ENCODE results near the gene IRGC.

IRGC gene

GRCh38 chr19:43682824-43683661 is 32.8 kb upstream of the IRGC start:
- Mint-ChIP-seq H3K36me3 (no peaks in the 10 kb centered on the region), H3K27me3 (peaks cover 0 to 10% of the 10 kb centered on the region in 2 donors), H3K4me1 (peaks cover 0 to 8% of the 10 kb centered on the region in 2 donors), H3K9me3 (no peaks in the 10 kb centered on the region), H3K27ac (no peak overlapping the region), H3K4me3 (no peak overlapping the region)
- ATAC-seq (replicated peaks) (no peak), DNase-seq (no peak)

DNA sequence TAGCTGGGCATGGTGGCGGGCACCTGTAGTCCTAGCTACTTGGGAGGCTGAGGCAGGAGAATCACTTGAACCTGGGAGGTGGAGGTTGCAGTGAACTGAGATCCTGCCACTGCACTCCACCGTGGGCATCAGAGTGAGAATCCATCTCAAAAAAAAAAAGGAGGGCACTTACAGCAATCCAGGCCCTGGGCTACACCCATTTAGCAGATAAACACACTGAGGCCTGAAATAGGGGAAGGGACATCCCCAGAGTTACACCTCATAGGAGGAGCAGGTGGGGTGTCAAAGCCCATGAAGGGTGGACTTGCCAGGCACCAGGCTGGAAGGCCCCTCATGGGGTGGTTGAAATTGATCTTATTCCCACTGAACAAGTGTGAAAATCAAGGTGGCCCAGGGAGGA is 32.0 kb upstream of the IRGC start:
- H3K9me3 Mint-ChIP-seq: no peaks in the 10 kb centered on the region
- DNase-seq (no peak), ATAC-seq (replicated peaks) (peak in 1 of 2 donors; percentile 12)
- no peak overlapping the region for H3K4me3 Mint-ChIP-seq
- peaks cover 0 to 10% of the 10 kb centered on the region in 2 donors for H3K27me3 Mint-ChIP-seq
- H3K4me1 Mint-ChIP-seq: peaks cover 0 to 8% of the 10 kb centered on the region in 2 donors
- no peaks in the 10 kb centered on the region for H3K36me3 Mint-ChIP-seq
- no peak overlapping the region for H3K27ac Mint-ChIP-seq

GRCh38 chr19:43684326-43684725 is 31.6 kb upstream of the IRGC start:
- no peaks in the 10 kb centered on the region for H3K9me3 Mint-ChIP-seq
- no peaks in the 10 kb centered on the region for H3K36me3 Mint-ChIP-seq
- peaks cover 0 to 10% of the 10 kb centered on the region in 2 donors for H3K27me3 Mint-ChIP-seq
- DNase-seq: peak; percentile 20
- ATAC-seq (replicated peaks): peak; percentile 61 to 85
- peaks cover 0 to 8% of the 10 kb centered on the region in 2 donors for H3K4me1 Mint-ChIP-seq
- no peak overlapping the region for H3K4me3 Mint-ChIP-seq
- no peak overlapping the region for H3K27ac Mint-ChIP-seq

DNA sequence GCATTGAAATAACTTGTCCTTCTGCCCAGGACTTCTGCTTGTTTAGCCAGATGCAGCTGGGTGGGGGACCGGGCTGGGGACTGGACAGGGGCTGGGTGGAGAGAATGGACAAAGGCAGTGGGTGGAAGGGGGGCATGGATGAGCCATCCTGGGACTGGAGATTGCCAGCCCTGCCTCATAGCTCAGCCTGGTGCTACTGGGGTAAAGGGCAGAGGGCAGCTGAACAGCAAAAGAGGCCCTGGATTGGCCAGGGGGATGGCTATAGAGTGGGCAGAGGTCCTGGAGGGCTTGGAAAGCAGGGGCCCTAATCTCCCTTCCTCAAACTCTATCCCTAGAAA is 28.2 kb upstream of the IRGC start:
- Mint-ChIP-seq H3K36me3 (peaks cover 0 to 3% of the 10 kb centered on the region in 2 donors), H3K4me1 (peaks cover 0 to 8% of the 10 kb centered on the region in 2 donors), H3K4me3 (no peak overlapping the region), H3K9me3 (peaks cover 5 to 10% of the 10 kb centered on the region in 2 donors), H3K27ac (no peak overlapping the region), H3K27me3 (peaks cover 6 to 15% of the 10 kb centered on the region in 2 donors)
- ATAC-seq (replicated peaks) (no peak), DNase-seq (no peak)

GRCh38 chr19:43688059-43688701 is 27.7 kb upstream of the IRGC start:
- ATAC-seq (replicated peaks) (no peak), DNase-seq (no peak)
- Mint-ChIP-seq H3K27me3 (peaks cover 9 to 16% of the 10 kb centered on the region in 2 donors), H3K36me3 (peaks cover 0 to 3% of the 10 kb centered on the region in 2 donors), H3K9me3 (peaks cover 6 to 10% of the 10 kb centered on the region in 2 donors), H3K27ac (no peak overlapping the region), H3K4me3 (no peak overlapping the region), H3K4me1 (peaks cover 0 to 8% of the 10 kb centered on the region in 2 donors)

DNA sequence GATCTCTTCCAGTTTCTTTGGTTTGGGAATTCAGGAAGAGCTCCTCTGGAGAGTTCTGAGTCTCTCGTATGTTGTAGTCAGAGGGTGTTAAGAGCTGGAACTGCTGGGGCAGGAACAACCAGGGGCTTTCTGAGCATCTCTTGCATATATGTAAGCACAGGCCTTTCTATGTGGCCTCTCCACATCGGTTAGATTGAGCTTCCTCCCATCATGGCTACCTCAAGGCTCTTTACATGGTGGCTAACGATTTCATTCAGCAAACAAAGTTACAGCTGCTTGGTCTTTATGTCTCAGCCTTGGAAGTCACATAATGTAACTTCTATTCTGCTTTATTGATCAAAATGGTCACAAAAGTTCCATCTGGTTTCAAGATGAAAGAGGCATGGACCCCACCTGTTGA is 25.4 kb upstream of the IRGC start:
- DNase-seq (no peak), ATAC-seq (replicated peaks) (no peak)
- peaks cover 24 to 25% of the 10 kb centered on the region in 2 donors for H3K27me3 Mint-ChIP-seq
- H3K4me1 Mint-ChIP-seq: no peaks in the 10 kb centered on the region
- no peak overlapping the region for H3K4me3 Mint-ChIP-seq
- H3K27ac Mint-ChIP-seq: no peak overlapping the region
- peaks cover 6 to 10% of the 10 kb centered on the region in 2 donors for H3K9me3 Mint-ChIP-seq
- H3K36me3 Mint-ChIP-seq: peaks cover 0 to 3% of the 10 kb centered on the region in 2 donors

DNA sequence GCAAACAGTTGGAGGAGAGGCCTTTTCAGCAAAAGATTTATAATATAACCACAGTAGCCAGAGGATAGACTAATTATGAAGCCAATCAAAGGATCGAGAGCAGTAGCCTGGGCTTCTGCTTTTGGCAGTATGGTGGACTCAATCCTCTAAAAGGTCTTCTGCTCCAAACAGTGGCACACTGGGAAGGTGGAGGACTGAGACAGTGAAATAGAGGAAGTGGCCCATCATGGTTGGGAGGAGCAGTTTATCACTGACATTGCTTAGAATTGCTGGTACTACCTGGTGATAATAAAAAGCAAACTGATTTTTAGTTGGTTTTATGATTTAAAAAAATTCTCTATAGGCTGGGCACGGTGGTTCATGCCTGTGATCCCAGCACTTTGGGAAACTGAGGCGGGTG is 25.0 kb upstream of the IRGC start:
- ATAC-seq (replicated peaks) (peak; percentile 66 to 69), DNase-seq (no peak)
- Mint-ChIP-seq H3K27me3 (peaks cover 24 to 26% of the 10 kb centered on the region in 2 donors), H3K4me3 (no peak overlapping the region), H3K4me1 (no peaks in the 10 kb centered on the region), H3K36me3 (peaks cover 0 to 3% of the 10 kb centered on the region in 2 donors), H3K9me3 (peaks cover 6 to 10% of the 10 kb centered on the region in 2 donors), H3K27ac (no peak overlapping the region)

DNA sequence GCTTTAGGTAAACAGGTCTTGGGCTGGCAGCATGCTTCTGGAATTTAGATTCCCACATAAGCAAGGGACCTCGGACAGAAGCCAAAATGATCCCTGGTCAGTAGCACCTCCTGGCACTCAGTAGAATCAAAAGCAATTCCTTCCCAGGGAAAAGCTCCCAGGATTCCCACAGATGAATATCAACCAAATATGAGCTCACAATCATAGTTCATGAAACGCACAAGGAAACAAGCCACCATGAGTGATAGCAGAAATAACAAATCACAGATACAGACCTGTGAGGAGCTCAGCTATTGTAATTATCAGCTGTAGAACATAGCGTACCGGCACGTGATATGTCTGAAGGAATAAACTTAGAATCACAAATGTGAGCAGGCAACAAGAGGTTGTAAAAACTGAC is 24.1 kb upstream of the IRGC start:
- ATAC-seq (replicated peaks): no peak
- H3K9me3 Mint-ChIP-seq: peaks cover 6 to 12% of the 10 kb centered on the region in 2 donors
- H3K4me3 Mint-ChIP-seq: no peak overlapping the region

GRCh38 chr19:43692385-43692784 is 23.5 kb upstream of the IRGC start:
- DNase-seq (no peak), ATAC-seq (replicated peaks) (no peak)
- Mint-ChIP-seq H3K27me3 (peaks cover 26 to 31% of the 10 kb centered on the region in 2 donors), H3K4me1 (no peaks in the 10 kb centered on the region), H3K4me3 (no peak overlapping the region), H3K27ac (no peak overlapping the region), H3K36me3 (peaks cover 0 to 3% of the 10 kb centered on the region in 2 donors), H3K9me3 (peaks cover 6 to 12% of the 10 kb centered on the region in 2 donors)

More for the DNA sequence above, 24.1 kb upstream of the IRGC start:
- H3K27me3 Mint-ChIP-seq: peaks cover 23 to 26% of the 10 kb centered on the region in 2 donors
- H3K4me1 Mint-ChIP-seq: no peaks in the 10 kb centered on the region
- no peak overlapping the region for H3K27ac Mint-ChIP-seq
- no peak for DNase-seq
- peaks cover 0 to 3% of the 10 kb centered on the region in 2 donors for H3K36me3 Mint-ChIP-seq

GRCh38 chr19:43692877-43693276 is 23.0 kb upstream of the IRGC start:
- Mint-ChIP-seq H3K27me3 (peaks cover 29 to 36% of the 10 kb centered on the region in 2 donors), H3K36me3 (peaks cover 0 to 3% of the 10 kb centered on the region in 2 donors), H3K9me3 (peaks cover 6 to 12% of the 10 kb centered on the region in 2 donors), H3K4me1 (no peaks in the 10 kb centered on the region), H3K27ac (no peak overlapping the region), H3K4me3 (no peak overlapping the region)
- no peak for ATAC-seq (replicated peaks)
- DNase-seq: no peak

DNA sequence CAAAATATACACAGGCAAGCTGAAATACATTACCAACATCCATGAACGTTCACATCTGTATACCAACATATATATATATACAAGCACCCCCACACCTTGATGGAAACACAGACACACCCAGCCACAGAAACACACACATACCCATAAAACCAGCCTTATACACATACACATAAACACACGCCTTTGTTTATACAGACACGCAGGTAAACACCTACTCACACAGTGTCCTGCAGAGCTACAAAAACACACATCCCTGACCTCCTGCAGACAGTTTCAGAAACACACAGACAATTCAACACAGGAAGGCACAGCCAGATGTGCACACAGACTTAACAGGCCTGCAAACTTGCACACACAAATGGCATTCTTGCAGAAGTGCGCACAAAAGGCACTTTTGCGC is 21.3 kb upstream of the IRGC start:
- Mint-ChIP-seq H3K36me3 (peaks cover 0 to 3% of the 10 kb centered on the region in 2 donors), H3K27ac (no peak overlapping the region), H3K27me3 (peaks cover 32 to 43% of the 10 kb centered on the region in 2 donors), H3K4me3 (no peak overlapping the region), H3K4me1 (peaks cover under 1 to 3% of the 10 kb centered on the region in 2 donors), H3K9me3 (peaks cover 6 to 12% of the 10 kb centered on the region in 2 donors)
- DNase-seq (no peak), ATAC-seq (replicated peaks) (no peak)

GRCh38 chr19:43695985-43696704 is 19.7 kb upstream of the IRGC start:
- Mint-ChIP-seq H3K27ac (no peak overlapping the region), H3K4me3 (no peak overlapping the region), H3K27me3 (peaks cover 38 to 49% of the 10 kb centered on the region in 2 donors), H3K9me3 (peaks cover 6 to 11% of the 10 kb centered on the region in 2 donors), H3K4me1 (peaks cover 12 to 19% of the 10 kb centered on the region in 2 donors), H3K36me3 (peaks cover 0 to 3% of the 10 kb centered on the region in 2 donors)
- ATAC-seq (replicated peaks) (no peak), DNase-seq (no peak)

DNA sequence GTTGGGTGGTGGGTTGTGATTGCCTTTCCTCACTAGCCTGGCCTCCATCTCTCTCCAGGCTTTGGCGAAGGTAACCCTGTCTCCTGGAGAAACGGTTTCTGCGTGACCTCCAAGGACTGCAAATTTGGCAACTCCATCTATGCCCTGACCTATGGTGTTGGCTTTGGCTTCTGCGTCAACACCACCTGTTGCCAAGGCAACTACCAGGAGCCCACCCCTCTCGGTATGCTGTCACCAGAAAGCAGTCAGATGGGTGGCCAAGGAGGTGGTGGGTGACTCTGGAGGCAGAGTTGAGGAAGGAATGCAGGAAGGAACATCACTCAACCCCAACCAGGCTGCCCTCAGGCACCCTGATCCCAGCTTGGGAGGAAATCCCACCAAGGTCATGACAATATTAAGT is 18.6 kb upstream of the IRGC start:
- peaks cover 16 to 25% of the 10 kb centered on the region in 2 donors for H3K4me1 Mint-ChIP-seq
- ATAC-seq (replicated peaks): no peak
- no peak overlapping the region for H3K27ac Mint-ChIP-seq
- DNase-seq: no peak
- no peak overlapping the region for H3K4me3 Mint-ChIP-seq
- H3K27me3 Mint-ChIP-seq: peaks cover 36 to 47% of the 10 kb centered on the region in 2 donors
- peaks cover 4 to 8% of the 10 kb centered on the region in 2 donors for H3K9me3 Mint-ChIP-seq
- H3K36me3 Mint-ChIP-seq: peaks cover 1% of the 10 kb centered on the region in 2 donors
